Renal pelvis (tissue), 4 donors: ENCODE results near the gene SMIM24. TPM values are rescaled to one million over a fixed set of nuclear protein-coding genes. Genes with fewer than 3 reads are reported as not detected.
A peak's percentile ranks its signal among the peaks of the same experiment; 100 is the strongest.
"Not testable (repeated sequence)": the region's sequence is repeated elsewhere in the genome, so short reads cannot be mapped to it uniquely, and the experiment has no call there.

ENCODE experiments used
- DNase-seq: peaks from one replicate; pipeline ENCODE4 v3.0.0-alpha.2; 2013
- polyA plus RNA-seq, 3 donors: library from polyadenylated mRNA; unstranded; fragments of 120-200 nt; gene quantifications; one replicate each; pipeline ENCODE4 v1.2.1, GENCODE V29; 2013; ENCODE audit not compliant: insufficient read length in 3 of 3

Gene SMIM24
- polyA plus RNA-seq, 3 donors = 514 to 578 (median 532) TPM

DNA sequence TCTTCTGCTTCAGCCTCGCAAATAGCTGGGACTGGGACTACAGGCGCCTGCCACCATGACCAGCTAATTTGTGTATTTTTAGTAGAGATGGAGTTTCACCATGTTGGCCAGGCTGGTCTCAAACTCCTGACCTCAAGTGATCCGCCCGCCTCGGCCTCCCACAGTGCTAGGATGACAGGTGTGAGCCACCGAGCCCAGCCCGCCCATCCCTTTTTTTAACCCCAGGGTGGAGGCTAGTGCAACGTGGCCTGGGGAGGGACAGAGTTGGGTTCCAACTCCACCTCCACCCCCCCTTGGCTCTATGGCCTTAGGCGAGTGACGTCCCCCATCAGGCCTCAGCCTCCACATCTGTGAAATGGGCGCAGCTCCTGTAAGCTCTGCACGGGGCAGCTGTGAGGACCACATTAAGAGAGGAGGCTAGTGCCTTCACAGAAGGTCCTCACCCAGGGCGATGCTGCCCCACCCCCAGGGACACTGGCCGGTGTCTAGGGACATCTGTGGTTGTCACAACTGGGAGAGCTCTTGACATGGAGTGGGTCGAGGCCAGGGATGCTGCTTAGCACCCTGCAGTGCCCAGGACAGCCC, 37.7 kb downstream of the SMIM24 start:
- DNase-seq = no peak

DNA sequence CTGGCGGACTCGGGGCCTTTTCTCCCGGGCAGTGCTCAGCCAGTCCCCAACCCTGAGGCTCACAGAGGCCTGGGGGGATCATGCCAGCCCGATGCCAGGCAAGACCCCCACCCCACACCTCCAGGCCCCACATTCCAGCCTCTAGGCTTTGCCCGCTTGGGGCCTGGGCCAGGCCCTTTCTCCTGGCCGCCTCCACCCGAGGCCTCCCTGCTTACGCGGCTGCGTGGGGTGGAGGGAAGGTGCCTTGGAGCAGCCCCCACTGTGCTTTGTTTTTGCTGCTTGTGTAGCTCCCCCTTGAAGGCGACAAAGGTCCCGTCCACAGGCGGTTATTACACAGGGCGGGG, 38.4 kb downstream of the SMIM24 start:
- no peak for DNase-seq

DNA sequence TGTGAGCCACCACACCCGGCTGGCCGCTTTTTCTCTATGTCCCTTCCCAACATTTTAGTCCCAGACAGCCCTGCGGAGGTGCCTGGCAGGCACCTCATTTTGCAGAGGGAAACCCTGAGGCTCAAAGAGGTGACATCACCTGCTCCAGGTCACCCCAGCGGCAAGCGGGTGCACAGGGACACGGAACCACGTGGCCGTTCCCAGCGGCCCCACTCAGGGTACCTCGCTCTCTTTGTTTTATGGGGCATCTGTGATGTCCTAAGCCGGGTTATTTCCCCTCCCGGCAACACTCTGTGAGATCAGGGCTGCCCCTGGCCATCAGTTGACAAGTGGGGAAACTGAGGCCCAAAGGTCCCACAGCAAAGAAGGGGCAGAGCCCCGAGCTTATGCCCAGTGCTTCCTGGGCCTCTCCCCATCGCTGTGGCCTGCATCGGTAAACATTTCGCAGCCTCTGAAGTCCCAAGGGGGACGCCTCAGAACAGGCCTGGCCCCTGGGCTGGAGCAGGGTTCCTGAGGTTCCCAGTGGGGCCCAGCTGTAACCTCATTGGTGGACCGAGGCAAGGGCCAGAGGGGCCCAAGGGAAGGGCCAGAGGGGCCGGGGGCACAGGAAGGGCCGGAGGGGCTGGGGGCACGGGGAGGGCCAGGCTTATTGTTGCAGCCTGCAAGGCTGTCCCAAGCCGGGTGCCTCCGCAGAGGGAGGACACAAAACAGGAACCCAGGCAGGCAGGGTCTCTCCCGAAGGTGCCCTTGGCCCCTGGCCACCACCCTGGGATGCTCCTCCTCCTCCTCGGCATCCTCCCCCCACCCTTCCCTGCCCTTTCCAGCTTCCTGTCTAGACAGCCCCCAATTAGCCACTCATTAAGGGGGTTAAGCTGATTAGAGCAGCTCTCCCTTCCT, 39.0 kb downstream of the SMIM24 start:
- DNase-seq = no peak

DNA sequence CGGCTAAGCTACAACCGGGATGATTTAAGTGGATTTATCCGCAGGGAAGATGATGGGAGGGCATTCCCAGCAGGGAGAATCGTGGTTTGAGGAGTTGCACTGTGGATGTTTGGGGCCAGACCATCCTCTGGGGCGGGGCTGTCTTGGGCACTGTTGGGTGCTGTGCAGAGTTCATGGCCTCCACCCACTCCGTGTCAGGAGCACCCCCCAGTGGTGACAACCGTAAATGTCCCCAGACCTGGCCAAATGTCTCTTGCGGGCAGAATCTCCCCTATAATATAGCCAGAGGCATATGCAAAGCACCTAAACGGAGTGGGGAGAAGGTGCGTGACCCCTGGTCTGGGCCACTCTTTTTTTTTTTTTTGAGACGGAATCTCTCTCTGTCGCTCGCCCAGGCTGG, 40.2 kb downstream of the SMIM24 start:
- no peak for DNase-seq

DNA sequence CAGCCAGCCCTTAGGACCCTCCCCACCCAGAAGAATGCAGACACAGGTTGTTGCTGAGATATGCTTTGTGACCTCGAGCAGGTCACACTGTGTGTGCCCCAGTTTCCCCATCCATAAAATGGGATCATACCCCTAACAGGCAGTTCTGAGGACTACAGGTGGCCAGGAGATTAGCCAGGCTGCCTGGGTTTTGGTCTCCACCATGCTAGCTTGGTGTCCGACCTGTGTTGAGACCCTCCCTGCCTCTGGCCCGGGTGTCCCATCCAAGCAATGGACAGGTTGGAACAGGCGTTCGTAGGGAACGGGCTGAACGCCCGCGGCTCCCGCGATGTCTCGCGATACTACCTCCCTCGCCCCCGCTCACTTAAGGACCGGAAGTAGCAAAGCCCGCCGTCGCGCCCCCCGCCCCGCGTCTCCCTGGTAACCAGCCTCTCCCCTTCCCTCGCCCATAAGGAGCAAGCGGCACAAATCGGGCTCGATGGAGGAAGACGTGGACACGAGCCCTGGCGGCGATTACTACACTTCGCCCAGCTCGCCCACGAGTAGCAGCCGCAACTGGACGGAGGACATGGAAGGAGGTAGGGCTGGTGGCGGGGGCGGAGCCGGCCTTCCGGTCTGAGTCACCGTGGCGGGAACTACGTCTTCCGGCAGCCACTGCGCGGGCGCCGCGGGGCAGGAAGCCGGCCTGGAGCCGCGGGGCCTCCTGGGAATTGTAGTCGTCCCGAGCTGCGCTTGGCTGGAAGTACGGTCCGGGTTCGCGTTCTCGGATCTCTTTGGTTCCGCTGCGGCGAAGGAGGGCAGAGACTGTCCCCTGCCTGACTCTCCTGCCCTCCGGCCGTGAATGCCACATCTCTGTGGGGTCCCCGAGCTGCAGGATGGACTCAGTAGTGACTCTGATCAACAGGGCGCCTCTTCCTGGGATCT, 45.4 kb downstream of the SMIM24 start:
- peak; percentile 95 for DNase-seq

DNA sequence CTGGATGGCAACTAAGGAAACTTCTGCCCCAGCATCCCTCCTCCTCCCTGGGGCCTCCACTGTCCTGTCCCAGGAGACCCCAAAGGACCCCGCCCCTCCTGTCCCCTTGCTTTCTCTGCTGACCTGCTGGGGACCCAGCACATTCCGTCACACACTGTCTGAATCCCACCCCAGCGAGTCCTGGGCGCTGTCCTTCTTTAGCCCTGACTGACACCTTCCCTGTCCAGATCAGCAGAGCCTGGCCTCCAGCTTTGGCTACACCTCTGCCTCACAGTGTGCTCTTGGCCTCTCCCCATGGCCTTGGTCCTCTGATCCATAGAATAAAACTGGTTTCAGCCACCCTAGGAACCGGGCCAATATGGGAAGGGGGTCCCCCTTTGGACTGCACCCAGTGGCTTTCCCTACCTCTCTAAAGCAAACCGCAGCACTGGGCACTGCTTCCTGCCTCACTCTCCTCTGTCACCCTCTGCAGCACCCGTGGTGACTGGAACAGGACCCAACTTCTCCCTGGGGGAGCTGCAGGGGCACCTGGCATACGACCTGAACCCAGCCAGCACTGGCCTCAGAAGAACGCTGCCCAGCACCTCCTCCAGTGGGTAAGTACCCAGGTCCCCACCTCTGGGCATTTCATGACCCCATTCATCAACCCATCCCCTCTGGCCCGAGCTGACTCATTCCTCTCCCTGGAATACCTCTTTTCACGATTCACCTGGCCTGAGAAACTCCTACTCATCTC, 46.4 kb downstream of the SMIM24 start:
- no peak for DNase-seq

DNA sequence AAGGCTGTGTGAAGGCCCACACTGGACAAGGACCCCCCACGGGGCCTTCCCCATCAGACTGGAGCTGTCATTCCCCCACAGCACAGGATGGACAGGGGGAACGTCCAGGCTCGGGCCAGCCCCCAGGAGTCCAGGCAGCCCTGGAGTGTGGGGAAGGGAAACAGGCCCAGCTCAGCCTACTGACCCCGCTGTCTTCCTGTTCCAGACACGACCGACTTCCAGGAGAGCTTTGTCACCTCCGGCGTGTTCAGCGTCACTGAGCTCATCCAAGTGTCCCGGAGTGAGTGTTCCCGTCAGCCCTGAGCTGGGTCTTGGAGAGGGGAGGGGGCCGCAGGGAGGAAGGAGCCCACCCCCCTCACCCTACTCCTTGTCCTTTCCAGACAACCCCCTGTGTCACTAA, 47.0 kb downstream of the SMIM24 start:
- no peak for DNase-seq

DNA sequence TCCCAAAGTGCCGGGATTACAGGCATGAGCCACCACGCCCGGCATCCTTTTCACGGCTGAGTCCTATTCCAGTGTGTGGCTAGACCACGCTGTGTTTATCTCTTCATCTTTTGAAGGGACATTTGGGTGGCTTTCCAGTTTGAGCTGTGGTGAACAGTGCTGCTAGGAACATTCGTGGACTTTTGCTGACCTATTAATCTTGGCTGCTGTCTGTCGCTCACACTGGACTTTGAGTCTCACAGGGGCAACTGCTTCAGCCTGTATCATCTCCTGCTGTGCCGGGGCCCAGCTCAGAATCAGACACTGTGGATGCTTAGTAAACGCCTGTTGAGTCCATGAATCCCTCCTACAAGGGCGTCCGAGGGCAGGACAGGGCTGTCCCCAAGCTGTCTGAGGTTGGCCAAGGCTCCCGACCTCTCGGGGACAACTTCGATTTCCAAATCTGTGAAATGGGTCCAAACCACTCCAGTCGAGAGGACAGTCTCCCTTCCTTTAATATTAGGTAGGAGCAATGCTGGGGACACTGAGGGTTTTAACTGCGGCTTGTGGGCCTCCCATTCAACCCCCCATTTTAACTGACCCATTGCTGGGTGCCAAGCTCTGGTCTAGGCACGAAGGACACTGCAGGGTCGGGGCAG, 48.4 kb downstream of the SMIM24 start:
- no peak for DNase-seq

DNA sequence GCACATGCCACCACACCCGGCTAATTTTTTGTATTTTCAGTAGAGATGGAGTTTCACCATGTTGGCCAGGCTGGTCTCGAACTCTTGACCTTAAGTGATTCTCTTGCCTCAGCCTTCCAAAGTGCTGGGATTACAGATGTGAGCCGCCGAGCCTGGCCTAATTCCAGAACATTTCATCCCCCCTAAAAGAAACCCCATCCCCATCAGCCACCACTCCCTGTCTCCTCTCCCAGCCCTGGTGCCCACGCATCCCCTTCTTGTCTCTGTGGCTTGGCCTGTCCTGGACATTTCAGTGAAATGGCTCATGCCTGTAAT, 50.0 kb downstream of the SMIM24 start:
- DNase-seq = not testable (repeated sequence)

DNA sequence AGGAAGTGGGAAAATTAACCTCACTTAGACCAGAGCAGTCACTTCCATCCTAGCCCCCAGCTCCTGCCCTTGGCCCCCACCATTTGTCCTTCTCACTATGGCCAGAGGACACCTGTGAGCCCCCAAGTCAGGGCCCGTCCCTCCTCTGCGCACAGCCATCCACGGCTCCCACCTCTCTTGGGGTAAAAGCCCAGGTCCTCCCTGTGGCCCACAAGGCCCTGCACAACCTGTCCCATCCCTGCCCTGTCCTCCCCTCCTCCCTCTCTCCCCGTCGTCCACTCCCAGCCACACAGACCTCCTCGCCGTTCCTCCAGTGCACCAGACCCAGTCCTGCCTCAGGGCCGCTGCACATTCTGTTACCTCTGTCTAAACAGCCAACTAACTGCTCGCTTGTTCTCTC, 53.9 kb downstream of the SMIM24 start:
- no peak for DNase-seq

Other genes with a start within 250 kb of the SMIM24 start
- gene NFIC, start 113.9 kb downstream of the SMIM24 start, polyA plus RNA-seq = 10 to 100 TPM; 25.2 to 26.2 (median 26.2) TPM
- under 1 TPM; 0.47 to 0.84 (median 0.53) TPM for gene SMIM44, start 2.9 kb upstream of the SMIM24 start, polyA plus RNA-seq
- gene DOHH, start 20.1 kb upstream of the SMIM24 start, polyA plus RNA-seq = 10 to 100 TPM in 2 of 3 donors, 1 to 10 TPM in 1; 9.6 to 13.0 (median 11.5) TPM
- gene FZR1, start 25.8 kb upstream of the SMIM24 start, polyA plus RNA-seq = 10 to 100 TPM; 47.3 to 67.5 (median 56.9) TPM
- 10 to 100 TPM in 2 of 3 donors, 1 to 10 TPM in 1; 6.8 to 11.1 (median 10.3) TPM for gene TEKTIP1, start 58.6 kb upstream of the SMIM24 start, polyA plus RNA-seq
- 10 to 100 TPM; 61.1 to 79.0 (median 76.0) TPM for gene MFSD12, start 77.1 kb upstream of the SMIM24 start, polyA plus RNA-seq
- gene HMG20B, start 92.4 kb upstream of the SMIM24 start, polyA plus RNA-seq = 10 to 100 TPM; 86.9 to 95.0 (median 93.9) TPM
- 1 to 10 TPM; 3.1 to 4.0 (median 3.4) TPM for gene GIPC3, start 105.0 kb upstream of the SMIM24 start, polyA plus RNA-seq
- 1 to 10 TPM; 3.8 TPM for gene TBXA2R, start 126.3 kb upstream of the SMIM24 start, polyA plus RNA-seq
- gene CACTIN, start 146.3 kb upstream of the SMIM24 start, polyA plus RNA-seq = 10 to 100 TPM; 27.4 to 30.2 (median 30.0) TPM
- gene PIP5K1C, start 219.9 kb upstream of the SMIM24 start, polyA plus RNA-seq = 10 to 100 TPM; 29.0 to 32.7 (median 31.2) TPM
- 10 to 100 TPM; 12.1 to 14.5 (median 12.7) TPM for gene TJP3, start 227.9 kb upstream of the SMIM24 start, polyA plus RNA-seq